KMS-11 (cell line): ENCODE results near the gene TBC1D1.

Experiments used
- H2AFZ ChIP-seq: fragments of 200-600 bp; sonication (generic); 2 replicates; pipeline ENCODE4 v1.6.1; 2016; ENCODE audit warnings: antibody characterized with exemption, mixed run types, low read depth
- H3K27ac ChIP-seq: fragments of 200-600 bp; sonication (generic); 2 replicates; pipeline ENCODE4 v1.6.1; 2016; ENCODE audit warnings: mild to moderate bottlenecking, mixed run types
- H3K27me3 ChIP-seq: fragments of 200-600 bp; sonication (generic); 2 replicates; pipeline ENCODE4 v1.6.1; 2017; ENCODE audit warnings: mild to moderate bottlenecking, low read depth, mixed run types, moderate library complexity; ENCODE audit not compliant: insufficient read depth
- H3K36me3 ChIP-seq: fragments of 200-600 bp; sonication (generic); 2 replicates; pipeline ENCODE4 v1.6.1; 2017; ENCODE audit warnings: mild to moderate bottlenecking, mixed run types; ENCODE audit not compliant: insufficient read depth
- H3K4me1 ChIP-seq: fragments of 200-600 bp; sonication (generic); 2 replicates; pipeline ENCODE4 v1.6.1; 2016; ENCODE audit warnings: mild to moderate bottlenecking, low read depth, mixed run types; ENCODE audit not compliant: poor library complexity, severe bottlenecking
- H3K4me2 ChIP-seq: fragments of 200-600 bp; sonication (generic); 2 replicates; pipeline ENCODE4 v1.7.0; 2016; ENCODE audit warnings: mild to moderate bottlenecking, mixed run types
- H3K4me3 ChIP-seq: fragments of 200-600 bp; sonication (generic); IDR thresholded peaks from 2 replicates; pipeline ENCODE4 v1.6.1; 2017; ENCODE audit warnings: low read depth, low read length, mixed read lengths; ENCODE audit not compliant: insufficient read depth
- H3K79me2 ChIP-seq: fragments of 200-600 bp; sonication (generic); 2 replicates; pipeline ENCODE4 v1.6.1; 2016; ENCODE audit warnings: low read depth, mixed run types; ENCODE audit not compliant: insufficient read depth
- H3K9ac ChIP-seq: fragments of 200-600 bp; sonication (generic); 2 replicates; pipeline ENCODE4 v1.6.1; 2016; ENCODE audit warnings: mild to moderate bottlenecking, mixed run types
- H4K20me1 ChIP-seq: fragments of 200-600 bp; sonication (generic); 2 replicates; pipeline ENCODE4 v1.6.1; 2016; ENCODE audit warnings: mild to moderate bottlenecking, mixed run types; ENCODE audit not compliant: insufficient read depth
- TF ChIP-seq, protein P1 (sequence below): fragments of 200-600 bp; sonication (generic); conservative IDR thresholded peaks from 2 replicates; pipeline ENCODE4 v1.6.1; 2017; ENCODE audit warnings: low read depth, mild to moderate bottlenecking, antibody characterized with exemption, low read length, moderate library complexity, mixed read lengths

Gene TBC1D1

DNA sequence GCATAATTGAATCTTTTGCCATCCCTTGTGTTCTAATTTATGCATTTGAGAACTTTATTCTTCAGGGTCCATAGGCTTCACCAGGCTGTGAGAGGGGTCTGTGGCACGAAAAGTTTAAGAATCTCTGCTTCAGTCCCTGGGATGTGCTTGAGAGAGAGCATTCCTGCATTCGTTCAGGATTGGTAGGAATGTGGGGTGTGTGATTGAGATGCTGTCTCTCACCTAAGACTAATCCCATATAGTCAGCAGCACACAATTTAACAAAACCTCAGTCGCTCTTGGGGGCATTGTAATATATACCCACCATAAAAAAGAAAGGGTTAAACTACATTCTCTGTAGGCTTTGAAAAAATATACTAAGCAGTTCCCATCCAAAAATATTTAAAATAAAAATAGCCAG, 111.0 kb downstream of the TBC1D1 start:
- H3K36me3 ChIP-seq, result no peaks in the 10 kb centered on the region
- no peaks in the 10 kb centered on the region for H3K27me3 ChIP-seq
- no peak overlapping the region for H3K9ac ChIP-seq
- H4K20me1 ChIP-seq, result no peaks in the 10 kb centered on the region
- H3K4me3 ChIP-seq, result no peak overlapping the region
- H3K4me1 ChIP-seq, result no peaks in the 10 kb centered on the region
- TF ChIP-seq, protein P1, sequence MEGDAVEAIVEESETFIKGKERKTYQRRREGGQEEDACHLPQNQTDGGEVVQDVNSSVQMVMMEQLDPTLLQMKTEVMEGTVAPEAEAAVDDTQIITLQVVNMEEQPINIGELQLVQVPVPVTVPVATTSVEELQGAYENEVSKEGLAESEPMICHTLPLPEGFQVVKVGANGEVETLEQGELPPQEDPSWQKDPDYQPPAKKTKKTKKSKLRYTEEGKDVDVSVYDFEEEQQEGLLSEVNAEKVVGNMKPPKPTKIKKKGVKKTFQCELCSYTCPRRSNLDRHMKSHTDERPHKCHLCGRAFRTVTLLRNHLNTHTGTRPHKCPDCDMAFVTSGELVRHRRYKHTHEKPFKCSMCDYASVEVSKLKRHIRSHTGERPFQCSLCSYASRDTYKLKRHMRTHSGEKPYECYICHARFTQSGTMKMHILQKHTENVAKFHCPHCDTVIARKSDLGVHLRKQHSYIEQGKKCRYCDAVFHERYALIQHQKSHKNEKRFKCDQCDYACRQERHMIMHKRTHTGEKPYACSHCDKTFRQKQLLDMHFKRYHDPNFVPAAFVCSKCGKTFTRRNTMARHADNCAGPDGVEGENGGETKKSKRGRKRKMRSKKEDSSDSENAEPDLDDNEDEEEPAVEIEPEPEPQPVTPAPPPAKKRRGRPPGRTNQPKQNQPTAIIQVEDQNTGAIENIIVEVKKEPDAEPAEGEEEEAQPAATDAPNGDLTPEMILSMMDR, result no peak
- no peaks in the 10 kb centered on the region for H3K79me2 ChIP-seq
- H2AFZ ChIP-seq, result no peak overlapping the region
- H3K27ac ChIP-seq, result no peak overlapping the region
- no peak overlapping the region for H3K4me2 ChIP-seq

DNA sequence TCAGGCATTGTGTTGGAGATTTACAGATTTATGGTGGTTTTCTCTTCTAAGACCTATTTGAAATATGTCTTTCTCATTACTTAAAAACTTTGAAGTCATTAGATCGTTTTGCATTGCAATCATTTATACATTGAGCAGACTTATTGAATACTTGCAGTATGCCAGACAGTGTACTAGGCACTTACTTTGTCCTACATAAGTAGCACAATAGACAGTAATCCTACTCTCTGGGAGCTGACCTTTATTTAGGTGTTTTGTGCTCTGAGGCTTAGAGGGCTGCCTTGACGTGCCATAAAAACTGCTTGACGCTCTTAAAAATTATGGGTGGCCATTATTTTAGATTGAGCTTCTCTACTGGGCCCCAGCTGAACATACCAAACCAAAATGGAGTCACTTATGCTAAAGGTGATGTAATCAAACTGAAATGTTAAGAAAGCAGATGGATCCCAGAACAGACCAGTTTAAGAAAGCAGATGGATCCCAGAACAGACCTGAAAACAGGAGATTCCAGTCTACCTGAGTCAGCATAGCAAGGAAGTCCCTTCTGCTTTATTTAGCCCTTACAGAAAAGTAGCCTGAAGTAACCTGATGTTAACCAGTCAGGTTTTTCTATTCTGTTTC, 111.7 kb downstream of the TBC1D1 start:
- Histone ChIP-seq H3K9ac (no peak overlapping the region), H4K20me1 (no peaks in the 10 kb centered on the region), H2AFZ (no peak overlapping the region), H3K27me3 (no peaks in the 10 kb centered on the region), H3K36me3 (no peaks in the 10 kb centered on the region), H3K79me2 (no peaks in the 10 kb centered on the region), H3K4me1 (no peaks in the 10 kb centered on the region), H3K4me3 (no peak overlapping the region), H3K4me2 (no peak overlapping the region), H3K27ac (no peak overlapping the region)
- TF ChIP-seq, protein P1, result no peak

DNA sequence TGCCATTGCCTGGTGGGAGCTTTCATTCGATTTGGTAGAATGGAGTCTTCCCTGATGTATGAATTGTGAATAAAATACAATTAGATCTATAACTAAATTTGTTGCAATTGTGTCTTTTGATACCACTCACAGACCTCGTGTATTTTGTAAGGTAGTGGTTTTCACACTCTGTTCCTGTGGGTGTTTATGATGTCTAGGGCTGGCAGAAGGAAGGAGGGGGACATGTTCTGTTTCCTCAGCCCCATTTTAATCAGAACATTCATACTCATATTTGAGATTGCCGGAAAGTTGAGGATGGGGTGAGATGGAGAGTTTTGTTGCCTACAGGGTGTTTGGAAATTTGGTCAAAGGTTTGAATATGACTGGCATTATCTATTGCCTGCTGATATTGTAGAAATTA, 112.2 kb downstream of the TBC1D1 start:
- no peaks in the 10 kb centered on the region for H3K36me3 ChIP-seq
- H3K4me3 ChIP-seq, result no peak overlapping the region
- no peak overlapping the region for H3K9ac ChIP-seq
- no peaks in the 10 kb centered on the region for H4K20me1 ChIP-seq
- H3K4me2 ChIP-seq, result no peak overlapping the region
- no peak overlapping the region for H2AFZ ChIP-seq
- TF ChIP-seq, protein P1, result no peak
- H3K27ac ChIP-seq, result no peak overlapping the region
- no peaks in the 10 kb centered on the region for H3K79me2 ChIP-seq
- H3K27me3 ChIP-seq, result no peaks in the 10 kb centered on the region
- no peaks in the 10 kb centered on the region for H3K4me1 ChIP-seq

DNA sequence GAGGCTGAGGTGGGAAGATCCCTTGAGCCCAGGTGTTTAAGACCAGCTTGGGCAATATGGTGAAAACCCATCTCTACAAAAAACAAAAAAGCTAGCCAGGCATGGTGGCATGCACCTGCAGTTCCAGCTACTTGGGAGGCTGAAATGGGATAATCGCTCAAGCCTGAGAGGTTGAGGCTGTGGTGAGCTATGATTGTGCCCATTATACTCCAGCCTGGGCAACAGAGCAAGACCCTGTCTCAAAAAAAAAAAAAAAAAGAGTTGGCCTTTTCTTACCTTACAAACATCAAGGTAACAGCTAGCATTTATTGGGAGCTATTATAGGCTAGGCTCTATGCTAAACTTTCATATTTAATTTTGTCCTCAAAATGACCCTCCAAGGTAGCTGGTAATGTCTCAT, 112.7 kb downstream of the TBC1D1 start:
- no peak overlapping the region for H3K9ac ChIP-seq
- H3K79me2 ChIP-seq, result no peaks in the 10 kb centered on the region
- H2AFZ ChIP-seq, result no peak overlapping the region
- no peaks in the 10 kb centered on the region for H3K4me1 ChIP-seq
- H3K4me2 ChIP-seq, result no peak overlapping the region
- no peak overlapping the region for H3K4me3 ChIP-seq
- no peaks in the 10 kb centered on the region for H3K27me3 ChIP-seq
- TF ChIP-seq, protein P1, result no peak
- H3K36me3 ChIP-seq, result no peaks in the 10 kb centered on the region
- H4K20me1 ChIP-seq, result no peaks in the 10 kb centered on the region
- no peak overlapping the region for H3K27ac ChIP-seq
